ENCODE results near the gene CDH11.

Gene CDH11
- total RNA-seq: 0 to 0.18 (median 0.09) reads per million in 4 experiments

- DNase-seq: no peak
Observed at GRCh38 chr16:65121870-65122723, at the start of gene CDH11. Gene CDH11 (minus strand): TSS chr16:65122063. CDS start chr16:65004869, 117,194 bp downstream.

GRCh38 chr16:65154321-65154720, 32.5 kb upstream of the CDH11 start:
- no peak for DNase-seq

GRCh38 chr16:65153365-65154105, 31.7 kb upstream of the CDH11 start:
- no peak for DNase-seq

- DNase-seq: no peak
Observed at GRCh38 chr16:65148804-65149203, 26.9 kb upstream of the CDH11 start.

- no peak for DNase-seq
Observed at GRCh38 chr16:65142276-65142675, 20.4 kb upstream of the CDH11 start.

GRCh38 chr16:65136681-65137080, 14.8 kb upstream of the CDH11 start:
- no peak for DNase-seq

GRCh38 chr16:65126845-65127624, 5.2 kb upstream of the CDH11 start:
- DNase-seq: no peak

- no peak for DNase-seq
Observed at GRCh38 chr16:65125871-65126270, 4.0 kb upstream of the CDH11 start.

GRCh38 chr16:65125322-65125721, 3.5 kb upstream of the CDH11 start:
- no peak for DNase-seq

- no peak for DNase-seq
Observed at GRCh38 chr16:65124596-65124995, 2.7 kb upstream of the CDH11 start.

- no peak for DNase-seq
Observed at GRCh38 chr16:65124212-65124548, 2.3 kb upstream of the CDH11 start.

GRCh38 chr16:65123396-65124211, 1.7 kb upstream of the CDH11 start:
- no peak for DNase-seq

GRCh38 chr16:65122724-65123395, 997 bp upstream of the CDH11 start:
- DNase-seq: no peak

GRCh38 chr16:65120831-65121721, 787 bp downstream of the CDH11 start:
- no peak for DNase-seq

- DNase-seq: no peak
Observed at GRCh38 chr16:65120461-65120830, 1.4 kb downstream of the CDH11 start.

GRCh38 chr16:65119901-65120401, 1.9 kb downstream of the CDH11 start:
- no peak for DNase-seq

GRCh38 chr16:65119435-65119834, 2.4 kb downstream of the CDH11 start:
- DNase-seq: no peak

GRCh38 chr16:65118871-65119270, 3.0 kb downstream of the CDH11 start:
- DNase-seq: no peak

GRCh38 chr16:65117811-65118448, 3.9 kb downstream of the CDH11 start:
- DNase-seq: no peak

GRCh38 chr16:65116818-65117430, 4.9 kb downstream of the CDH11 start:
- no peak for DNase-seq

Data from effector CD8-positive, alpha-beta T cell (primary cell).